ENCODE data around the gene STX16.

The STX16 gene

GRCh38 chr20:58657986-58658385, 6.9 kb downstream of the STX16 start:
- H3K27ac ChIP-seq: no peak overlapping the region
- H3K36me3 ChIP-seq: peaks cover 23% of the 10 kb centered on the region
- no peaks in the 10 kb centered on the region for H3K27me3 ChIP-seq (ENCODE audit: insufficient read depth, low read depth, severe bottlenecking)
- DNase-seq: no peak
- no peaks in the 10 kb centered on the region for H3K9me3 ChIP-seq (ENCODE audit: severe bottlenecking)
- no peak overlapping the region for H3K4me3 ChIP-seq (ENCODE audit: low read depth, low read length)
- no peak for TF ChIP-seq CTCF (IDR thresholded peaks at IDR 0.05; ENCODE audit: low read depth, low read length)

DNA sequence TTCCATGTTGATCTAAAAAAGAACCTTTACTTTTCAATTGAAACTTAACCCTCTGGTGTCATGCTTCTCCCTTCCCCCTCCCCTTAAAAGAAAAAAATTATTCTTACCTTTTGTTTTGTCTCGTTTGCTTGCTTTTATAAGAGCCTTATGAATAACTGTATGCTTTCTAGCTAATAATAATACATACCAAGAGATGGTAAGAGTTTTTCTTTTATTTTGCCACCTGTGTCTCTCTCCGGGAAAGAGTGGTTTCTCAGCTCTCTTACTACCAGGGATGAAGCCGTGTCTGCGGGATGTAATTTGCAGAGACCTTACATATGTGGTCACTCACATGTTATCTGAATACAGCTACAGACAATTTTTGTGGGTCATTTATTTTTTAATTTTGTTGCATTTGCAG, 7.7 kb downstream of the STX16 start:
- no peaks in the 10 kb centered on the region for H3K27me3 ChIP-seq (ENCODE audit: insufficient read depth, low read depth, severe bottlenecking)
- H3K9me3 ChIP-seq (ENCODE audit: severe bottlenecking): no peaks in the 10 kb centered on the region
- TF ChIP-seq CTCF (IDR thresholded peaks at IDR 0.05; ENCODE audit: low read depth, low read length): no peak
- H3K4me3 ChIP-seq (ENCODE audit: low read depth, low read length): no peak overlapping the region
- DNase-seq: no peak
- peaks cover 26% of the 10 kb centered on the region for H3K36me3 ChIP-seq
- H3K27ac ChIP-seq: no peak overlapping the region

DNA sequence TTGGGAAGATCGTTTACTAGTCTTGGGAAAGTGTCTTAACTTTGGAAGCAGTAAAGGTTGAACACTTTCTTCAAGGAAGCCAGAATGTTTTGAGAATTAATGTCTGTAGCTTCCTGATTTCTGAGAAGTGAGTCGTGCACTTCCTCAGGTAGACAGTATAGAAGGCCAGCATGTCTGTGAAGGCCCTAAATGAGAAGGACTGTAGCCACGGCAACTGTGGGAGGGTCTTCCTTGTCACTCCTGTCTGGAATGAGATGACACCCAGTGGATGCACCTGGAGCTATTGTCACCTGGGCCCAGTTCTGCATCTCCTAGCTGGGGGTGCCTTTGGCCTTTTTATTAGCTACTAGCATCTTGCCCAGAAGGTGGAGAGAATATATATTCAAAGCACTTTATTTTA, 8.8 kb downstream of the STX16 start:
- Histone ChIP-seq H3K4me3 (ENCODE audit: low read depth, low read length) (no peak overlapping the region), H3K27me3 (ENCODE audit: insufficient read depth, low read depth, severe bottlenecking) (no peaks in the 10 kb centered on the region), H3K27ac (no peak overlapping the region), H3K36me3 (peaks cover 25% of the 10 kb centered on the region), H3K9me3 (ENCODE audit: severe bottlenecking) (no peaks in the 10 kb centered on the region)
- no peak for DNase-seq
- TF ChIP-seq CTCF (IDR thresholded peaks at IDR 0.05; ENCODE audit: low read depth, low read length): no peak

DNA sequence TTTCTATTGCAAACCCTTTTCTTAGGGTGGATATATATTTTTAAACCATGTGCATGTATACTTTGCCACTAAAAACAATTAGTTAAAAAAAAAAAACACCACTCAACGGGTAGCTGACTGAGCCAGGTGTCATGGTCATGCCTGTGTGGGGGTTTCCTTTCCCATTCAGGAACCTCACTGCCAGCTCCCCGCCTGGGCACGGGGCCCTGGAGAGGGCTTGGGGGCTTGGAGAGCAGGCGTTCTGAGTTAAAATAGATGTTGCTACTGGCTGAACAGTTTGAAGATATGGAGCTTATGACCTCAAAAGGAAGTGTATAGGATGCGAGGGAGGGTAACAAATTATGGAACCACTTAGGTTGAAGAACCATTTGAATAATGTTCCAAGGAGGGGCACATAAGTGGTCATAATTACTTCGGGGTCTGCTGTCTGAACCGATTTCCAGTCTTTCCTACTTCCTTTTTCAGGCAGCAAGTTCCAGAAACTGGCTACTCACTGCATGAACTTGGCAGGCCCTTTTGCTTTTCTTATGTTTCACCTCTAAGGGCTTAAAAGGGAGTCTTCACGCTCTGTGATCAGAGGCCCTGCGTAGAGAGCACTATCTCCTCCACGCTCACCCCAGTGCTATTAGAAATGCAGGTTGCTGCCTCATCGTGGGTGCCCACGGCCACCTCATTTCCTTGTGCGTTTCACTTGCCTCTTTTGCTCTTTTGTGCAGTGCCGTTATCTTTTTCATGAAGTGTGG, 9.9 kb downstream of the STX16 start:
- H3K4me3 ChIP-seq (ENCODE audit: low read depth, low read length): no peak overlapping the region
- H3K27me3 ChIP-seq (ENCODE audit: insufficient read depth, low read depth, severe bottlenecking): no peaks in the 10 kb centered on the region
- no peak for TF ChIP-seq CTCF (IDR thresholded peaks at IDR 0.05; ENCODE audit: low read depth, low read length)
- H3K27ac ChIP-seq: no peak overlapping the region
- peaks cover 25% of the 10 kb centered on the region for H3K36me3 ChIP-seq
- no peaks in the 10 kb centered on the region for H3K9me3 ChIP-seq (ENCODE audit: severe bottlenecking)
- DNase-seq: no peak

DNA sequence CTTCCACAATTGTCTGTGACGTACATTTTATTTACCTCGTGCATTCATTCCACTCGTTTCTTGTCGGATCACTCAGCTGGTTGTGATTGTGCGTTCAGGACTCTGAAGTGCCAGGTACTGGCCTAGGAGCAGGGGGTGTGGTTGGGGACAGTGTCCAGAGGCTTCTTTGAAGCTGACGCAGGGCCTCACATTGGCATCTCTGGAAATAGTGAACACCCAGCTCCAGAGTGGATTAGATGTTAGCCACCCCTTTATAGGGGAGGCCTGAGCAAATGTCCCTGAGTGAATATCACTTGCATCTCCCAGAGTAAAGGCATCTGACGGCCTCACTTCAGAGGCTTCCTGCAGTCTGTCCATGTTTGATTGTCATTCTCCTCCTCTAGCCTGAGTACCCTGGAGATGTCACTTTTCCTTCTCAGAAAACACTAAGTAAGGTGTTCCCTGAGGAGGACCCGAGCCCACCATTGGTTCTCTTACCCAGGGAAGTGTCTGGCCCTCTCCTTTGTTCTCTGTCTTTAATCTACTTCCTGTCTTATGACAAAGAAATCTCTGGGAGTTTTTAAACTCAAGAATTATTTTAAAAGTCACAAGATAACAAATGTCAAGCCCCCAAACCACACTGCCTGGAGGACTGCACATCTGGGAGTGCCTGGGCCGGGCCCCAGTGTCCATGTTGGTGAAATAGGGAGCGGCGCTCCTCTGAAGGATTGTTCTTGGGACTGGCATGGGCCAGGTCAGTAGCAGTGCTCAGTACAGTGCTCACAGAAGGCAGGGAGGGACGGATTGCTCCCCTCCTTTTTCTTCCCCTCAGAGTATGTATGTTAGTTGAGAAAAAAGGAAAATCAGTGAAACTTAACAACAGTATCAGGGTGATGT, 10.8 kb downstream of the STX16 start:
- H3K27me3 ChIP-seq (ENCODE audit: insufficient read depth, low read depth, severe bottlenecking): no peaks in the 10 kb centered on the region
- no peak overlapping the region for H3K27ac ChIP-seq
- DNase-seq: no peak
- H3K4me3 ChIP-seq (ENCODE audit: low read depth, low read length): no peak overlapping the region
- H3K9me3 ChIP-seq (ENCODE audit: severe bottlenecking): no peaks in the 10 kb centered on the region
- no peak for TF ChIP-seq CTCF (IDR thresholded peaks at IDR 0.05; ENCODE audit: low read depth, low read length)
- H3K36me3 ChIP-seq: peaks cover 30% of the 10 kb centered on the region

All from WERI-Rb-1 (cell line).